Osteocyte (in vitro differentiated cells): ENCODE results near the gene TBC1D9. TPM values are rescaled to one million over a fixed set of nuclear protein-coding genes. Genes with fewer than 3 reads are reported as not detected.
A peak's percentile ranks its signal among the peaks of the same experiment; 100 is the strongest.

Experiments
- DNase-seq: peaks from one replicate; pipeline ENCODE4 v3.0.0; 2021; ENCODE audit warnings: mixed read lengths; ENCODE audit not compliant: unreplicated experiment; ENCODE audit errors: extremely low spot score
- H3K27ac Mint-ChIP-seq: one replicate; pipeline ENCODE4 v1.8.0; 2021; ENCODE audit warnings: mild to moderate bottlenecking, mixed read lengths; ENCODE audit not compliant: unreplicated experiment
- H3K27me3 Mint-ChIP-seq: one replicate; pipeline ENCODE4 v1.8.0; 2021; ENCODE audit warnings: mixed read lengths; ENCODE audit not compliant: unreplicated experiment
- H3K36me3 Mint-ChIP-seq: one replicate; pipeline ENCODE4 v1.8.0; 2021; ENCODE audit warnings: mixed read lengths; ENCODE audit not compliant: unreplicated experiment
- H3K4me1 Mint-ChIP-seq: one replicate; pipeline ENCODE4 v1.8.0; 2021; ENCODE audit warnings: mixed read lengths; ENCODE audit not compliant: unreplicated experiment
- H3K4me3 Mint-ChIP-seq: one replicate; pipeline ENCODE4 v1.8.0; 2021; ENCODE audit warnings: mild to moderate bottlenecking, moderate library complexity, mixed read lengths; ENCODE audit not compliant: unreplicated experiment
- H3K9me3 Mint-ChIP-seq: one replicate; pipeline ENCODE4 v1.8.0; 2021; ENCODE audit warnings: mixed read lengths; ENCODE audit not compliant: unreplicated experiment
- CTCF ChIP-seq: fragments of 200-600 bp; sonication (generic); IDR thresholded peaks from 2 replicates; pipeline ENCODE4 v1.5.0; 2021; ENCODE audit warnings: antibody characterized with exemption, mild to moderate bottlenecking, moderate library complexity
- total RNA-seq: library from RNA; stranded (reverse); gene quantifications from 2 replicates; pipeline ENCODE4 v1.2.1, GENCODE V29; 2021

Gene TBC1D9
- total RNA-seq, 1 donor from 2014 or later, result 38.8 TPM

- H3K4me3 Mint-ChIP-seq, result peak overlapping the region; percentile 78
- H3K27me3 Mint-ChIP-seq, result no peaks in the 10 kb centered on the region
- peaks cover 17% of the 10 kb centered on the region for H3K36me3 Mint-ChIP-seq
- TF ChIP-seq CTCF, result no peak
- H3K9me3 Mint-ChIP-seq, result peaks cover 4% of the 10 kb centered on the region
- no peak for DNase-seq
- peak overlapping the region; percentile 95 for H3K27ac Mint-ChIP-seq
- H3K4me1 Mint-ChIP-seq, result peaks cover 33% of the 10 kb centered on the region
Measured at GRCh38 chr4:140754918-140755773, 1.0 kb downstream of the TBC1D9 start.

- peaks cover 33% of the 10 kb centered on the region for H3K4me1 Mint-ChIP-seq
- DNase-seq, result no peak
- H3K36me3 Mint-ChIP-seq, result peaks cover 21% of the 10 kb centered on the region
- no peaks in the 10 kb centered on the region for H3K27me3 Mint-ChIP-seq
- H3K27ac Mint-ChIP-seq, result no peak overlapping the region
- TF ChIP-seq CTCF, result no peak
- H3K4me3 Mint-ChIP-seq, result no peak overlapping the region
- peaks cover 8% of the 10 kb centered on the region for H3K9me3 Mint-ChIP-seq
Measured at GRCh38 chr4:140753329-140753728, 2.9 kb downstream of the TBC1D9 start.

GRCh38 chr4:140752291-140753068 is 3.7 kb downstream of the TBC1D9 start:
- Mint-ChIP-seq H3K36me3 (peaks cover 26% of the 10 kb centered on the region), H3K27me3 (no peaks in the 10 kb centered on the region), H3K4me3 (no peak overlapping the region), H3K27ac (no peak overlapping the region), H3K4me1 (peaks cover 31% of the 10 kb centered on the region), H3K9me3 (peaks cover 15% of the 10 kb centered on the region)
- no peak for TF ChIP-seq CTCF
- DNase-seq, result no peak

GRCh38 chr4:140750470-140750869 is 5.7 kb downstream of the TBC1D9 start:
- H3K4me3 Mint-ChIP-seq, result no peak overlapping the region

More at GRCh38 chr4:140750470-140750869, 5.7 kb downstream of the TBC1D9 start:
- H3K27me3 Mint-ChIP-seq, result no peaks in the 10 kb centered on the region
- H3K9me3 Mint-ChIP-seq, result peaks cover 15% of the 10 kb centered on the region
- no peak overlapping the region for H3K27ac Mint-ChIP-seq
- DNase-seq, result no peak
- peaks cover 26% of the 10 kb centered on the region for H3K36me3 Mint-ChIP-seq
- TF ChIP-seq CTCF, result no peak
- H3K4me1 Mint-ChIP-seq, result peaks cover 22% of the 10 kb centered on the region
